Uterus (tissue), 4 donors: ENCODE measurements around the gene PCLO. TPM values are rescaled to one million over a fixed set of nuclear protein-coding genes. Genes with fewer than 3 reads are reported as not detected.

Source experiments
- DNase-seq, 2 donors: peaks; one replicate each; pipeline ENCODE4 v3.0.0-alpha.2; 2019 to 2020
- H3K27ac ChIP-seq, 2 donors: fragments of 200-600 bp; sonication (generic); 1 replicate in 1 of 2; 2 replicates in 1 of 2; pipeline ENCODE4 v1.5.1; 2016 to 2018
- H3K27me3 ChIP-seq, 2 donors: fragments of 200-600 bp; sonication (generic); one replicate each; pipeline ENCODE4 v1.5.1; 2018 to 2019; ENCODE audit warnings: control low read depth in 1 of 2
- H3K36me3 ChIP-seq, 2 donors: fragments of 200-600 bp; sonication (generic); one replicate each; pipeline ENCODE4 v1.5.1; 2019; ENCODE audit warnings: control low read depth in 1 of 2
- H3K4me1 ChIP-seq, 2 donors: fragments of 200-600 bp; sonication (generic); one replicate each; pipeline ENCODE4 v1.5.1; 2018 to 2019; ENCODE audit warnings: control low read depth in 1 of 2
- H3K4me3 ChIP-seq, 2 donors: fragments of 200-600 bp; sonication (generic); 1 replicate in 1 of 2; 2 replicates in 1 of 2; pipeline ENCODE4 v1.5.1; 2018 to 2019; ENCODE audit warnings: mild to moderate bottlenecking in 1 of 2
- H3K9me3 ChIP-seq, 2 donors: fragments of 200-600 bp; sonication (generic); one replicate each; pipeline ENCODE4 v1.5.1; 2019; ENCODE audit warnings: control low read depth in 1 of 2
- CTCF ChIP-seq, 4 experiments: fragments of 200-600 bp in 2 of 4; fragments of 450-650 bp in 2 of 4; sonication (generic) in 2 of 4; IDR thresholded peaks; one replicate each; pipeline ENCODE4 v1.5.1; 2016 to 2019; ENCODE audit warnings: antibody characterized with exemption in 4 of 4, mild to moderate bottlenecking in 2 of 4, moderate library complexity in 1 of 4
- POLR2A ChIP-seq, 2 donors: fragments of 450-650 bp; IDR thresholded peaks; one replicate each; pipeline ENCODE4 v1.6.1; 2016; ENCODE audit warnings: antibody characterized with exemption in 2 of 2, mild to moderate bottlenecking in 1 of 2, moderate library complexity in 1 of 2
- intact Hi-C: fragments of 100-400 bp; cut with DNase I; formaldehyde crosslinking; loops from one replicate; pipeline ENCODE4 v1.15.1; 2023; ENCODE audit warnings: low total_unique reads
- total RNA-seq, 4 donors: library from RNA; depleted of rRNA in 3 of 4; stranded (reverse); fragments of >200 nt in 3 of 4; gene quantifications; one replicate each; pipeline versions ENCODE4 v1.1.0 to v1.2.4, GENCODE V29; 2014 to 2023
- donor health status: DM: yes; HTN: yes; CAD: no.

PCLO gene
- total RNA-seq, 4 donors from 2014 or later = 0.26 to 4.4 (median 1.4) TPM

- no peak for DNase-seq
- Histone ChIP-seq H3K9me3 (no peaks in the 10 kb centered on the region), H3K27me3 (no peaks in the 10 kb centered on the region), H3K36me3 (no peaks in the 10 kb centered on the region), H3K4me1 (no peaks in the 10 kb centered on the region), H3K4me3 (no peak overlapping the region), H3K27ac (no peak overlapping the region)
- intact Hi-C loops = no loop called here
- TF ChIP-seq POLR2A (IDR thresholded peaks at IDR 0.05) (no peak), CTCF (IDR thresholded peaks at IDR 0.05) (no peak)
Measured at GRCh38 chr7:82840061-82840460, 322.6 kb downstream of the PCLO start.

GRCh38 chr7:82839555-82839954 is 323.1 kb downstream of the PCLO start:
- Histone ChIP-seq H3K9me3 (no peaks in the 10 kb centered on the region), H3K27me3 (no peaks in the 10 kb centered on the region), H3K4me3 (no peak overlapping the region), H3K4me1 (no peaks in the 10 kb centered on the region), H3K36me3 (no peaks in the 10 kb centered on the region), H3K27ac (no peak overlapping the region)
- TF ChIP-seq POLR2A (IDR thresholded peaks at IDR 0.05) = no peak
- no peak for TF ChIP-seq CTCF (IDR thresholded peaks at IDR 0.05)
- intact Hi-C loops = no loop called here
- DNase-seq = no peak

- Histone ChIP-seq H3K9me3 (no peaks in the 10 kb centered on the region), H3K4me3 (no peak overlapping the region), H3K36me3 (no peaks in the 10 kb centered on the region), H3K27me3 (no peaks in the 10 kb centered on the region), H3K27ac (no peak overlapping the region), H3K4me1 (no peaks in the 10 kb centered on the region)
- TF ChIP-seq CTCF (IDR thresholded peaks at IDR 0.05) (no peak), POLR2A (IDR thresholded peaks at IDR 0.05) (no peak)
- DNase-seq = no peak
- intact Hi-C loops = no loop called here
Measured at GRCh38 chr7:82839063-82839462, 323.6 kb downstream of the PCLO start.

- Histone ChIP-seq H3K4me1 (no peaks in the 10 kb centered on the region), H3K27ac (no peak overlapping the region)
- intact Hi-C loops = no loop called here
Measured at GRCh38 chr7:82838314-82838713, 324.4 kb downstream of the PCLO start.

GRCh38 chr7:82823073-82823472 is 339.6 kb downstream of the PCLO start:
- no peaks in the 10 kb centered on the region for H3K27me3 ChIP-seq
- intact Hi-C loops = no loop called here
- no peaks in the 10 kb centered on the region for H3K9me3 ChIP-seq
- no peak overlapping the region for H3K4me3 ChIP-seq
- no peaks in the 10 kb centered on the region for H3K4me1 ChIP-seq
- H3K27ac ChIP-seq = no peak overlapping the region
- no peaks in the 10 kb centered on the region for H3K36me3 ChIP-seq
- no peak for DNase-seq
- TF ChIP-seq POLR2A (IDR thresholded peaks at IDR 0.05) (no peak), CTCF (IDR thresholded peaks at IDR 0.05) (no peak)

More at GRCh38 chr7:82838314-82838713, 324.4 kb downstream of the PCLO start:
- H3K27me3 ChIP-seq = no peaks in the 10 kb centered on the region
- TF ChIP-seq POLR2A (IDR thresholded peaks at IDR 0.05) = no peak
- TF ChIP-seq CTCF (IDR thresholded peaks at IDR 0.05) = no peak
- no peak for DNase-seq
- no peak overlapping the region for H3K4me3 ChIP-seq
- H3K36me3 ChIP-seq = no peaks in the 10 kb centered on the region
- H3K9me3 ChIP-seq = no peaks in the 10 kb centered on the region
